WTC11 (cell line): ENCODE data around the gene E2F4. TPM values are rescaled to one million over a fixed set of nuclear protein-coding genes. Genes with fewer than 3 reads are reported as not detected.

ENCODE experiments used
- ATAC-seq: fragments of 200-7000 bp; cut with Tn5 transposase; 2 replicates; pipeline ENCODE4 v1.10.0; 2021; ENCODE audit warnings: mild to moderate bottlenecking, moderate library complexity
- CTCF ChIA-PET: fragments of 300-600 bp; sonication (Branson Sonifier 250); formaldehyde crosslinking; loops from one replicate; lab custom pipeline; 2021; ENCODE audit warnings: antibody characterized with exemption; lab: Charles Lee
- POLR2A ChIA-PET: fragments of 350-600 bp; sonication (Branson Sonifier 250); formaldehyde crosslinking; loops from one replicate; lab custom pipeline; 2021; ENCODE audit warnings: antibody characterized with exemption; lab: Charles Lee
- DNase-seq: peaks from one replicate; pipeline ENCODE4 v3.0.0; 2021; ENCODE audit warnings: low spot score
- H3K27ac Mint-ChIP-seq: 2 replicates; pipeline ENCODE4 v1.8.0; 2021; ENCODE audit warnings: mixed read lengths
- H3K27me3 Mint-ChIP-seq: 2 replicates; pipeline ENCODE4 v1.8.0; 2021; ENCODE audit warnings: low read depth, mild to moderate bottlenecking, moderate library complexity, mixed read lengths
- H3K36me3 Mint-ChIP-seq: 2 replicates; pipeline ENCODE4 v1.8.0; 2021; ENCODE audit warnings: mixed read lengths
- H3K4me1 Mint-ChIP-seq: 2 replicates; pipeline ENCODE4 v1.8.0; 2022; ENCODE audit warnings: mixed read lengths
- H3K4me3 Mint-ChIP-seq: 2 replicates; pipeline ENCODE4 v1.8.0; 2021; ENCODE audit warnings: mild to moderate bottlenecking, moderate library complexity, mixed read lengths
- H3K9me3 Mint-ChIP-seq: 2 replicates; pipeline ENCODE4 v1.8.0; 2021; ENCODE audit warnings: mixed read lengths
- ETV6 ChIP-seq: sonication (generic); formaldehyde crosslinking; IDR thresholded peaks from 2 replicates; pipeline ENCODE4 v1.8.1; 2022; ENCODE audit warnings: mild to moderate bottlenecking, missing genetic modification reagents
- GRHL2 ChIP-seq: fragments of 250-450 bp; sonication (Bioruptor Pico); IDR thresholded peaks from 2 replicates; pipeline ENCODE4 v1.8.0; 2022; ENCODE audit warnings: mild to moderate bottlenecking, moderate library complexity; ENCODE audit not compliant: insufficient replicate concordance, severe bottlenecking
- NFATC4 ChIP-seq: fragments of 250-450 bp; sonication (Bioruptor Pico); IDR thresholded peaks from 2 replicates; pipeline ENCODE4 v1.9.0; 2021; ENCODE audit warnings: mild to moderate bottlenecking
- NFE2L1 ChIP-seq: sonication (generic); formaldehyde crosslinking; IDR thresholded peaks from 2 replicates; pipeline ENCODE4 v1.8.1; 2023; ENCODE audit warnings: missing genetic modification reagents
- NFYB ChIP-seq: sonication (generic); formaldehyde crosslinking; conservative IDR thresholded peaks from 2 replicates; pipeline ENCODE4 v1.8.0; 2022; ENCODE audit warnings: low read depth, missing genetic modification reagents
- NR3C1 ChIP-seq: sonication (generic); formaldehyde crosslinking; conservative IDR thresholded peaks from 2 replicates; pipeline ENCODE4 v1.8.1; 2023; ENCODE audit warnings: low read depth, mild to moderate bottlenecking, missing genetic modification reagents
- TCF7 ChIP-seq: sonication (generic); formaldehyde crosslinking; IDR thresholded peaks from 2 replicates; pipeline ENCODE4 v1.8.0; 2022; ENCODE audit warnings: mild to moderate bottlenecking, low read depth, missing genetic modification reagents, moderate library complexity
- ZNF121 ChIP-seq: sonication (generic); formaldehyde crosslinking; IDR thresholded peaks from 2 replicates; pipeline ENCODE4 v1.8.0; 2023; ENCODE audit warnings: missing genetic modification reagents
- ZNF317 ChIP-seq: sonication (generic); formaldehyde crosslinking; IDR thresholded peaks from 2 replicates; pipeline ENCODE4 v1.8.1; 2023; ENCODE audit warnings: low read depth, mild to moderate bottlenecking, moderate library complexity, missing genetic modification reagents, borderline replicate concordance
- ZNF396 ChIP-seq: fragments of 250-450 bp; sonication (Bioruptor Pico); IDR thresholded peaks from 2 replicates; pipeline ENCODE4 v1.8.0; 2021; ENCODE audit warnings: mild to moderate bottlenecking, moderate library complexity, borderline replicate concordance
- ZNF671 ChIP-seq: fragments of 250-450 bp; sonication (Bioruptor Pico); IDR thresholded peaks from 2 replicates; pipeline ENCODE4 v1.8.0; 2021; ENCODE audit warnings: mild to moderate bottlenecking
- total RNA-seq: library from RNA; stranded (reverse); gene quantifications from 3 replicates; pipeline ENCODE4 v1.2.3, GENCODE V29; 2021
- TF ChIP-seq, protein P1 (sequence below): sonication (generic); formaldehyde crosslinking; IDR thresholded peaks from 2 replicates; pipeline ENCODE4 v1.8.0; 2023; ENCODE audit warnings: mild to moderate bottlenecking, missing genetic modification reagents
- TF ChIP-seq, protein P2 (sequence below): sonication (generic); formaldehyde crosslinking; IDR thresholded peaks from 2 replicates; pipeline ENCODE4 v1.8.0; 2022; ENCODE audit warnings: missing genetic modification reagents
- TF ChIP-seq, protein P3 (sequence below): sonication (generic); formaldehyde crosslinking; IDR thresholded peaks from 2 replicates; pipeline ENCODE4 v1.8.1; 2022; ENCODE audit warnings: low read depth, mild to moderate bottlenecking, moderate library complexity, missing genetic modification reagents, borderline replicate concordance
- TF ChIP-seq, protein P4 (sequence below): sonication (generic); formaldehyde crosslinking; IDR thresholded peaks from 2 replicates; pipeline ENCODE4 v1.8.0; 2022; ENCODE audit warnings: mild to moderate bottlenecking, missing genetic modification reagents
- TF ChIP-seq, protein P5 (sequence below): sonication (generic); formaldehyde crosslinking; IDR thresholded peaks from 2 replicates; pipeline ENCODE4 v1.8.0; 2023; ENCODE audit warnings: missing genetic modification reagents, mild to moderate bottlenecking, borderline replicate concordance

Gene E2F4
- total RNA-seq, 1 experiment from 2014 or later = 85.0 TPM

DNA sequence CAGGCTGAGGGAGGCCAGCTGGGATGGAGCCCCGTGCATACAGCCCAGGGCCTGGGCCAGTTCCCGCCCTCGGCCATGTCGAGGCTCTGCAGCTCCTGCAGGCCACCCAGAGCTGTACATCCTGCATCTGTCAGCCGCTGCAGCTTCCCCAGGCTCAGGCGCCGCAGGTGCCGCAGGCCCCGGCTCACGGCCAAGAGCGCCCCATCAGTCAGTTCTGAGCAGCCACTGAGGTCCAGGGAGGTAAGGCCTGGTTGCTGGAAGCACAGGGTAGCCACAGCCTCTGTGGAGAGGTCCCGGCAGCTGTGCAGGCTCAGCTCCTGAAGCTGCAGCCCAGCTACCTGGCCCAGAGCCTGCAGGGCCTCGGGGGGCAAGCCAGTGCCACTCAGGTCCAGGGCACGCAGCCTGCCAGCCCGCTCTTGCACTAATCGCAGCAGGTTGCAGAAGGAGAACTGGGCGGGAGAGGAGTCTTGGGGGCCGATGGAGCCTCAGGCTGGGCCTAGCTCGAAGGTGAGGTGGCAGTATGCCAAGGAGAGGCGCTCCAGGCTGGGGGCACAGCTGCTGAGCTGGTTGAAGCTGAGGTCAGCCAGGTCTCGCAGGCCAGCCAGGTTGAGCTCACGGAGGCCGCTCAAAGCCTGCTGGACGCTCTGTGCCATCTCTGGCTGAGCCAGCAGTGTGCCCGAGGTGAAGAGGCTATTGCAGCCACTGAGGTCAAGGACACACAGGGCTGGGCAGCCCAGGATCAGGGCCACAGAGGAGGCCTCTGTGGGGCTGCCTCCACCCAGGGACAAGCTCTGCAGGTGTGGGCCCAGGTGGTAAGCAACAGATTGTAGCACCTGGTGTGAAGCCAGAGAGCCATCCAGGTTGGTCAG, 18.3 kb downstream of the E2F4 start (continued):
- TF ChIP-seq ZNF317 (CRISPR knock-in tag) (no peak), GRHL2 (CRISPR knock-in tag) (no peak), NFE2L1 (CRISPR knock-in tag) (no peak)

DNA sequence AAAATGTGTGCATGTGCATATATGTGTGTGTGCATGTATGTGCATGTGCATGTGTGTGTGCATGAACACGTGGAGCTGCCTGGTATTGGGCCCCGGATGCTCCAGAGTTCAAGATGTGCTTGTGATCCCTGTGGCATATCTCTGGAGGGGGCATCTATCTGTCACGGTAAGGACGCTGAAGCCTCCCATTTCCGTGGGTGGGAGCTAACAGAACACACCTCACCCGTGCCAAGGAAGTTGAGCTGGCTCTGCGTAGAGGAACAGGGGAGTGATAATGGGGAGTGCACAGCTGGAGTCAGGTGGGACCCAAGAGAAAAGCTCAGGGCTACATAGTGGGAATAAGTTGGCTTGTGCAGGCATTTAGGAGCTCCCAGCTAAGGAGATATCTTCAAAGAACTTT, 19.7 kb downstream of the E2F4 start:
- no peaks in the 10 kb centered on the region for H3K9me3 Mint-ChIP-seq
- no peak for ATAC-seq
- no peaks in the 10 kb centered on the region for H3K4me1 Mint-ChIP-seq
- POLR2A ChIA-PET = no interaction called here
- H3K27ac Mint-ChIP-seq = no peak overlapping the region
- no peaks in the 10 kb centered on the region for H3K36me3 Mint-ChIP-seq
- peaks cover 27% of the 10 kb centered on the region for H3K27me3 Mint-ChIP-seq
- no peak for DNase-seq
- CTCF ChIA-PET = interaction anchor here (1.0 to 9.1 kb wide), 3 partner anchors 13 to 73 kb away, joined by 3 to 65 read pairs (median 5); partner anchors contain the start of gene ELMO3
- no peak for TF ChIP-seq NR3C1 (CRISPR knock-in tag)
- TF ChIP-seq, protein P1, sequence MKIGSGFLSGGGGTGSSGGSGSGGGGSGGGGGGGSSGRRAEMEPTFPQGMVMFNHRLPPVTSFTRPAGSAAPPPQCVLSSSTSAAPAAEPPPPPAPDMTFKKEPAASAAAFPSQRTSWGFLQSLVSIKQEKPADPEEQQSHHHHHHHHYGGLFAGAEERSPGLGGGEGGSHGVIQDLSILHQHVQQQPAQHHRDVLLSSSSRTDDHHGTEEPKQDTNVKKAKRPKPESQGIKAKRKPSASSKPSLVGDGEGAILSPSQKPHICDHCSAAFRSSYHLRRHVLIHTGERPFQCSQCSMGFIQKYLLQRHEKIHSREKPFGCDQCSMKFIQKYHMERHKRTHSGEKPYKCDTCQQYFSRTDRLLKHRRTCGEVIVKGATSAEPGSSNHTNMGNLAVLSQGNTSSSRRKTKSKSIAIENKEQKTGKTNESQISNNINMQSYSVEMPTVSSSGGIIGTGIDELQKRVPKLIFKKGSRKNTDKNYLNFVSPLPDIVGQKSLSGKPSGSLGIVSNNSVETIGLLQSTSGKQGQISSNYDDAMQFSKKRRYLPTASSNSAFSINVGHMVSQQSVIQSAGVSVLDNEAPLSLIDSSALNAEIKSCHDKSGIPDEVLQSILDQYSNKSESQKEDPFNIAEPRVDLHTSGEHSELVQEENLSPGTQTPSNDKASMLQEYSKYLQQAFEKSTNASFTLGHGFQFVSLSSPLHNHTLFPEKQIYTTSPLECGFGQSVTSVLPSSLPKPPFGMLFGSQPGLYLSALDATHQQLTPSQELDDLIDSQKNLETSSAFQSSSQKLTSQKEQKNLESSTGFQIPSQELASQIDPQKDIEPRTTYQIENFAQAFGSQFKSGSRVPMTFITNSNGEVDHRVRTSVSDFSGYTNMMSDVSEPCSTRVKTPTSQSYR (CRISPR knock-in tag) = no peak
- H3K4me3 Mint-ChIP-seq = no peak overlapping the region

DNA sequence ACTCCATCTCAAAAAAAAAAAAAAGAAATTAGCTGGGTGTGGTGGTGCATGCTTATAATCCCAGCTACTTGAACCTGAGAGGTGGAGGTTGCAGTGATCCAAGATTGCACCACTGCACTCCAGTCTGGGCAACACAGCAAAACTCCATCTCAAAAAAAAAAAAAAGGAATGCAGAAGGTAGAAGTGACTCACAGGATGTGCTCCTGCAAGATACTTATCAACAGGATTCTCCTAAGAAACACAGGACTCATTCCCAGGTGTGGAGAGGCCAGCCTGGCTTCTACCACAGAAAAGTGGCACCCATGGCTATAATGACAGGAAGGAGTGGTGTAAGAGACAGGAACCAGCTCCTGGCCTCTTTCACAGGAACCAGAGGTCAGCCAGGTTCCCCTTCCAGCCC, 20.8 kb downstream of the E2F4 start:
- CTCF ChIA-PET = interaction anchor here (1.0 to 9.1 kb wide), 3 partner anchors 14 to 72 kb away, joined by 3 to 65 read pairs (median 5); partner anchors contain the start of gene ELMO3
- no peak overlapping the region for H3K4me3 Mint-ChIP-seq
- DNase-seq (no peak), ATAC-seq (no peak)
- no peaks in the 10 kb centered on the region for H3K9me3 Mint-ChIP-seq
- H3K4me1 Mint-ChIP-seq = no peaks in the 10 kb centered on the region
- H3K36me3 Mint-ChIP-seq = no peaks in the 10 kb centered on the region
- POLR2A ChIA-PET = no interaction called here
- H3K27ac Mint-ChIP-seq = no peak overlapping the region
- H3K27me3 Mint-ChIP-seq = peaks cover 38% of the 10 kb centered on the region
- no peak for TF ChIP-seq ZNF121 (CRISPR knock-in tag)
- TF ChIP-seq ZNF396 = no peak
- TF ChIP-seq ZNF671 = no peak
- TF ChIP-seq NFYB (CRISPR knock-in tag) = no peak
- TF ChIP-seq, protein P2, sequence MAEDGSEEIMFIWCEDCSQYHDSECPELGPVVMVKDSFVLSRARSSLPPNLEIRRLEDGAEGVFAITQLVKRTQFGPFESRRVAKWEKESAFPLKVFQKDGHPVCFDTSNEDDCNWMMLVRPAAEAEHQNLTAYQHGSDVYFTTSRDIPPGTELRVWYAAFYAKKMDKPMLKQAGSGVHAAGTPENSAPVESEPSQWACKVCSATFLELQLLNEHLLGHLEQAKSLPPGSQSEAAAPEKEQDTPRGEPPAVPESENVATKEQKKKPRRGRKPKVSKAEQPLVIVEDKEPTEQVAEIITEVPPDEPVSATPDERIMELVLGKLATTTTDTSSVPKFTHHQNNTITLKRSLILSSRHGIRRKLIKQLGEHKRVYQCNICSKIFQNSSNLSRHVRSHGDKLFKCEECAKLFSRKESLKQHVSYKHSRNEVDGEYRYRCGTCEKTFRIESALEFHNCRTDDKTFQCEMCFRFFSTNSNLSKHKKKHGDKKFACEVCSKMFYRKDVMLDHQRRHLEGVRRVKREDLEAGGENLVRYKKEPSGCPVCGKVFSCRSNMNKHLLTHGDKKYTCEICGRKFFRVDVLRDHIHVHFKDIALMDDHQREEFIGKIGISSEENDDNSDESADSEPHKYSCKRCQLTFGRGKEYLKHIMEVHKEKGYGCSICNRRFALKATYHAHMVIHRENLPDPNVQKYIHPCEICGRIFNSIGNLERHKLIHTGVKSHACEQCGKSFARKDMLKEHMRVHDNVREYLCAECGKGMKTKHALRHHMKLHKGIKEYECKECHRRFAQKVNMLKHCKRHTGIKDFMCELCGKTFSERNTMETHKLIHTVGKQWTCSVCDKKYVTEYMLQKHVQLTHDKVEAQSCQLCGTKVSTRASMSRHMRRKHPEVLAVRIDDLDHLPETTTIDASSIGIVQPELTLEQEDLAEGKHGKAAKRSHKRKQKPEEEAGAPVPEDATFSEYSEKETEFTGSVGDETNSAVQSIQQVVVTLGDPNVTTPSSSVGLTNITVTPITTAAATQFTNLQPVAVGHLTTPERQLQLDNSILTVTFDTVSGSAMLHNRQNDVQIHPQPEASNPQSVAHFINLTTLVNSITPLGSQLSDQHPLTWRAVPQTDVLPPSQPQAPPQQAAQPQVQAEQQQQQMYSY = no peak
- TF ChIP-seq TCF7 (CRISPR knock-in tag) = no peak
- no peak for TF ChIP-seq NFATC4 (CRISPR knock-in tag)
- TF ChIP-seq, protein P3, sequence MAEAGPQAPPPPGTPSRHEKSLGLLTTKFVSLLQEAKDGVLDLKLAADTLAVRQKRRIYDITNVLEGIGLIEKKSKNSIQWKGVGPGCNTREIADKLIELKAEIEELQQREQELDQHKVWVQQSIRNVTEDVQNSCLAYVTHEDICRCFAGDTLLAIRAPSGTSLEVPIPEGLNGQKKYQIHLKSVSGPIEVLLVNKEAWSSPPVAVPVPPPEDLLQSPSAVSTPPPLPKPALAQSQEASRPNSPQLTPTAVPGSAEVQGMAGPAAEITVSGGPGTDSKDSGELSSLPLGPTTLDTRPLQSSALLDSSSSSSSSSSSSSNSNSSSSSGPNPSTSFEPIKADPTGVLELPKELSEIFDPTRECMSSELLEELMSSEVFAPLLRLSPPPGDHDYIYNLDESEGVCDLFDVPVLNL (CRISPR knock-in tag) = no peak
- no peak for TF ChIP-seq ETV6
- TF ChIP-seq, protein P4, sequence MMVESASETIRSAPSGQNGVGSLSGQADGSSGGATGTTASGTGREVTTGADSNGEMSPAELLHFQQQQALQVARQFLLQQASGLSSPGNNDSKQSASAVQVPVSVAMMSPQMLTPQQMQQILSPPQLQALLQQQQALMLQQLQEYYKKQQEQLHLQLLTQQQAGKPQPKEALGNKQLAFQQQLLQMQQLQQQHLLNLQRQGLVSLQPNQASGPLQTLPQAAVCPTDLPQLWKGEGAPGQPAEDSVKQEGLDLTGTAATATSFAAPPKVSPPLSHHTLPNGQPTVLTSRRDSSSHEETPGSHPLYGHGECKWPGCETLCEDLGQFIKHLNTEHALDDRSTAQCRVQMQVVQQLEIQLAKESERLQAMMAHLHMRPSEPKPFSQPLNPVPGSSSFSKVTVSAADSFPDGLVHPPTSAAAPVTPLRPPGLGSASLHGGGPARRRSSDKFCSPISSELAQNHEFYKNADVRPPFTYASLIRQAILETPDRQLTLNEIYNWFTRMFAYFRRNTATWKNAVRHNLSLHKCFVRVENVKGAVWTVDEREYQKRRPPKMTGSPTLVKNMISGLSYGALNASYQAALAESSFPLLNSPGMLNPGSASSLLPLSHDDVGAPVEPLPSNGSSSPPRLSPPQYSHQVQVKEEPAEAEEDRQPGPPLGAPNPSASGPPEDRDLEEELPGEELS (CRISPR knock-in tag) = no peak
- TF ChIP-seq, protein P5, sequence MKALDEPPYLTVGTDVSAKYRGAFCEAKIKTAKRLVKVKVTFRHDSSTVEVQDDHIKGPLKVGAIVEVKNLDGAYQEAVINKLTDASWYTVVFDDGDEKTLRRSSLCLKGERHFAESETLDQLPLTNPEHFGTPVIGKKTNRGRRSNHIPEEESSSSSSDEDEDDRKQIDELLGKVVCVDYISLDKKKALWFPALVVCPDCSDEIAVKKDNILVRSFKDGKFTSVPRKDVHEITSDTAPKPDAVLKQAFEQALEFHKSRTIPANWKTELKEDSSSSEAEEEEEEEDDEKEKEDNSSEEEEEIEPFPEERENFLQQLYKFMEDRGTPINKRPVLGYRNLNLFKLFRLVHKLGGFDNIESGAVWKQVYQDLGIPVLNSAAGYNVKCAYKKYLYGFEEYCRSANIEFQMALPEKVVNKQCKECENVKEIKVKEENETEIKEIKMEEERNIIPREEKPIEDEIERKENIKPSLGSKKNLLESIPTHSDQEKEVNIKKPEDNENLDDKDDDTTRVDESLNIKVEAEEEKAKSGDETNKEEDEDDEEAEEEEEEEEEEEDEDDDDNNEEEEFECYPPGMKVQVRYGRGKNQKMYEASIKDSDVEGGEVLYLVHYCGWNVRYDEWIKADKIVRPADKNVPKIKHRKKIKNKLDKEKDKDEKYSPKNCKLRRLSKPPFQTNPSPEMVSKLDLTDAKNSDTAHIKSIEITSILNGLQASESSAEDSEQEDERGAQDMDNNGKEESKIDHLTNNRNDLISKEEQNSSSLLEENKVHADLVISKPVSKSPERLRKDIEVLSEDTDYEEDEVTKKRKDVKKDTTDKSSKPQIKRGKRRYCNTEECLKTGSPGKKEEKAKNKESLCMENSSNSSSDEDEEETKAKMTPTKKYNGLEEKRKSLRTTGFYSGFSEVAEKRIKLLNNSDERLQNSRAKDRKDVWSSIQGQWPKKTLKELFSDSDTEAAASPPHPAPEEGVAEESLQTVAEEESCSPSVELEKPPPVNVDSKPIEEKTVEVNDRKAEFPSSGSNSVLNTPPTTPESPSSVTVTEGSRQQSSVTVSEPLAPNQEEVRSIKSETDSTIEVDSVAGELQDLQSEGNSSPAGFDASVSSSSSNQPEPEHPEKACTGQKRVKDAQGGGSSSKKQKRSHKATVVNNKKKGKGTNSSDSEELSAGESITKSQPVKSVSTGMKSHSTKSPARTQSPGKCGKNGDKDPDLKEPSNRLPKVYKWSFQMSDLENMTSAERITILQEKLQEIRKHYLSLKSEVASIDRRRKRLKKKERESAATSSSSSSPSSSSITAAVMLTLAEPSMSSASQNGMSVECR = no peak
